Measurements from ENCODE around the gene G6PC1.
"Not testable (repeated sequence)": the region's sequence is repeated elsewhere in the genome, so short reads cannot be mapped to it uniquely, and the experiment has no call there.

Gene G6PC1

GRCh38 chr17:42900460-42901331, at the start of gene G6PC1:
G6PC1 (plus strand) TSS chr17:42900799; CDS start chr17:42900877, 78 bp downstream.
- no peak for DNase-seq

GRCh38 chr17:42850954-42851353, 49.6 kb upstream of the G6PC1 start, which contains the start of gene AOC3:
AOC3 (plus strand) TSS chr17:42851199; CDS start chr17:42851344, 145 bp downstream.
- DNase-seq, result no peak

GRCh38 chr17:42851371-42852240, 49.0 kb upstream of the G6PC1 start:
- not testable (repeated sequence) for DNase-seq

- DNase-seq, result no peak
Observed at GRCh38 chr17:42852351-42852750, 48.2 kb upstream of the G6PC1 start.

GRCh38 chr17:42853004-42853403, 47.6 kb upstream of the G6PC1 start:
- no peak for DNase-seq

GRCh38 chr17:42853597-42853967, 47.0 kb upstream of the G6PC1 start:
- no peak for DNase-seq

- DNase-seq, result no peak
Observed at GRCh38 chr17:42853968-42854790, 46.4 kb upstream of the G6PC1 start.

GRCh38 chr17:42855048-42855596, 45.5 kb upstream of the G6PC1 start:
- no peak for DNase-seq

GRCh38 chr17:42856093-42856492, 44.5 kb upstream of the G6PC1 start:
- not testable (repeated sequence) for DNase-seq

- not testable (repeated sequence) for DNase-seq
Observed at GRCh38 chr17:42856516-42856915, 44.1 kb upstream of the G6PC1 start.

GRCh38 chr17:42857389-42857788, 43.2 kb upstream of the G6PC1 start:
- DNase-seq, result no peak

- DNase-seq, result no peak
Observed at GRCh38 chr17:42865638-42866094, 34.9 kb upstream of the G6PC1 start.

- DNase-seq, result no peak
Observed at GRCh38 chr17:42866216-42866615, 34.4 kb upstream of the G6PC1 start.

GRCh38 chr17:42866631-42867575, 33.7 kb upstream of the G6PC1 start:
- no peak for DNase-seq

- not testable (repeated sequence) for DNase-seq
Observed at GRCh38 chr17:42867694-42868261, 32.8 kb upstream of the G6PC1 start.

GRCh38 chr17:42868338-42868737, 32.3 kb upstream of the G6PC1 start:
- no peak for DNase-seq

- no peak for DNase-seq
Observed at GRCh38 chr17:42871647-42872046, 29.0 kb upstream of the G6PC1 start.

GRCh38 chr17:42872251-42872965, 28.2 kb upstream of the G6PC1 start:
- no peak for DNase-seq

- no peak for DNase-seq
Observed at GRCh38 chr17:42873315-42873714, 27.3 kb upstream of the G6PC1 start.

Measured in NCI-H1092 (cell line).